ENCODE results near the gene CABLES2. TPM values are rescaled to one million over a fixed set of nuclear protein-coding genes. Genes with fewer than 3 reads are reported as not detected.

Gene CABLES2
- total and polyA plus RNA-seq, 4 donors: 0.92 to 3.2 (median 2.0) TPM

GRCh38 chr20:62354031-62354808 lies 52.9 kb downstream of the CABLES2 start:
- WGBS: 75% methylated on average over 14 of the region's 14 CpGs
- Histone ChIP-seq H3K4me3 (ENCODE audit: low read depth in 1 of 3, low read length in 3 of 3) (no peak overlapping the region), H3K27me3 (ENCODE audit: control insufficient read depth in 4 of 4, insufficient read depth in 4 of 4, low read length in 3 of 4) (no peaks in the 10 kb centered on the region), H3K9ac (ENCODE audit: low read depth in 1 of 2, low read length in 2 of 2) (peak overlapping the region in 1 of 2 donors; percentile 59), H3K36me3 (ENCODE audit: control insufficient read depth in 4 of 4, insufficient read depth in 3 of 4, low read depth in 1 of 4, low read length in 3 of 4) (peaks cover 0 to 5% (median 3%) of the 10 kb centered on the region in 4 donors), H3K9me3 (ENCODE audit: control insufficient read depth in 4 of 4, low read length in 3 of 4) (no peaks in the 10 kb centered on the region), H3K4me1 (ENCODE audit: control insufficient read depth in 4 of 4, insufficient read depth in 4 of 4, low read length in 3 of 4) (peaks cover 52 to 71% (median 62%) of the 10 kb centered on the region in 4 donors), H3K27ac (ENCODE audit: low read depth in 1 of 2, low read length in 2 of 2) (peak overlapping the region in 1 of 2 donors; percentile 88)
- DNase-seq (ENCODE audit: low spot score): no peak
- TF ChIP-seq EGR1 (IDR thresholded peaks at IDR 0.05; ENCODE audit: low read depth in 2 of 2) (no peak), GABPA (IDR thresholded peaks at IDR 0.05 in 1 of 2, conservative IDR thresholded peaks at IDR 0.05 in 1 of 2) (no peak), HNF4A (conservative IDR thresholded peaks at IDR 0.05) (no peak), JUND (IDR thresholded peaks at IDR 0.05) (no peak), FOXA2 (IDR thresholded peaks at IDR 0.05) (no peak), RAD21 (IDR thresholded peaks at IDR 0.05) (no peak), FOXA1 (IDR thresholded peaks at IDR 0.05) (no peak), NR2F2 (IDR thresholded peaks at IDR 0.05) (no peak), HNF4G (IDR thresholded peaks at IDR 0.05) (no peak), YY1 (IDR thresholded peaks at IDR 0.05) (no peak), ATF3 (IDR thresholded peaks at IDR 0.05) (no peak), SP1 (IDR thresholded peaks at IDR 0.05) (no peak), MAX (IDR thresholded peaks at IDR 0.05) (no peak), TAF1 (conservative IDR thresholded peaks at IDR 0.05) (no peak), RXRA (IDR thresholded peaks at IDR 0.05) (no peak)
- TF ChIP-seq, protein P1, sequence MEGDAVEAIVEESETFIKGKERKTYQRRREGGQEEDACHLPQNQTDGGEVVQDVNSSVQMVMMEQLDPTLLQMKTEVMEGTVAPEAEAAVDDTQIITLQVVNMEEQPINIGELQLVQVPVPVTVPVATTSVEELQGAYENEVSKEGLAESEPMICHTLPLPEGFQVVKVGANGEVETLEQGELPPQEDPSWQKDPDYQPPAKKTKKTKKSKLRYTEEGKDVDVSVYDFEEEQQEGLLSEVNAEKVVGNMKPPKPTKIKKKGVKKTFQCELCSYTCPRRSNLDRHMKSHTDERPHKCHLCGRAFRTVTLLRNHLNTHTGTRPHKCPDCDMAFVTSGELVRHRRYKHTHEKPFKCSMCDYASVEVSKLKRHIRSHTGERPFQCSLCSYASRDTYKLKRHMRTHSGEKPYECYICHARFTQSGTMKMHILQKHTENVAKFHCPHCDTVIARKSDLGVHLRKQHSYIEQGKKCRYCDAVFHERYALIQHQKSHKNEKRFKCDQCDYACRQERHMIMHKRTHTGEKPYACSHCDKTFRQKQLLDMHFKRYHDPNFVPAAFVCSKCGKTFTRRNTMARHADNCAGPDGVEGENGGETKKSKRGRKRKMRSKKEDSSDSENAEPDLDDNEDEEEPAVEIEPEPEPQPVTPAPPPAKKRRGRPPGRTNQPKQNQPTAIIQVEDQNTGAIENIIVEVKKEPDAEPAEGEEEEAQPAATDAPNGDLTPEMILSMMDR (IDR thresholded peaks at IDR 0.05; ENCODE audit: low read depth, low read length, missing input control): no peak
- TF ChIP-seq, protein P2, sequence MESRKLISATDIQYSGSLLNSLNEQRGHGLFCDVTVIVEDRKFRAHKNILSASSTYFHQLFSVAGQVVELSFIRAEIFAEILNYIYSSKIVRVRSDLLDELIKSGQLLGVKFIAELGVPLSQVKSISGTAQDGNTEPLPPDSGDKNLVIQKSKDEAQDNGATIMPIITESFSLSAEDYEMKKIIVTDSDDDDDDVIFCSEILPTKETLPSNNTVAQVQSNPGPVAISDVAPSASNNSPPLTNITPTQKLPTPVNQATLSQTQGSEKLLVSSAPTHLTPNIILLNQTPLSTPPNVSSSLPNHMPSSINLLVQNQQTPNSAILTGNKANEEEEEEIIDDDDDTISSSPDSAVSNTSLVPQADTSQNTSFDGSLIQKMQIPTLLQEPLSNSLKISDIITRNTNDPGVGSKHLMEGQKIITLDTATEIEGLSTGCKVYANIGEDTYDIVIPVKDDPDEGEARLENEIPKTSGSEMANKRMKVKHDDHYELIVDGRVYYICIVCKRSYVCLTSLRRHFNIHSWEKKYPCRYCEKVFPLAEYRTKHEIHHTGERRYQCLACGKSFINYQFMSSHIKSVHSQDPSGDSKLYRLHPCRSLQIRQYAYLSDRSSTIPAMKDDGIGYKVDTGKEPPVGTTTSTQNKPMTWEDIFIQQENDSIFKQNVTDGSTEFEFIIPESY (IDR thresholded peaks at IDR 0.05): no peak
- TF ChIP-seq, protein P3, sequence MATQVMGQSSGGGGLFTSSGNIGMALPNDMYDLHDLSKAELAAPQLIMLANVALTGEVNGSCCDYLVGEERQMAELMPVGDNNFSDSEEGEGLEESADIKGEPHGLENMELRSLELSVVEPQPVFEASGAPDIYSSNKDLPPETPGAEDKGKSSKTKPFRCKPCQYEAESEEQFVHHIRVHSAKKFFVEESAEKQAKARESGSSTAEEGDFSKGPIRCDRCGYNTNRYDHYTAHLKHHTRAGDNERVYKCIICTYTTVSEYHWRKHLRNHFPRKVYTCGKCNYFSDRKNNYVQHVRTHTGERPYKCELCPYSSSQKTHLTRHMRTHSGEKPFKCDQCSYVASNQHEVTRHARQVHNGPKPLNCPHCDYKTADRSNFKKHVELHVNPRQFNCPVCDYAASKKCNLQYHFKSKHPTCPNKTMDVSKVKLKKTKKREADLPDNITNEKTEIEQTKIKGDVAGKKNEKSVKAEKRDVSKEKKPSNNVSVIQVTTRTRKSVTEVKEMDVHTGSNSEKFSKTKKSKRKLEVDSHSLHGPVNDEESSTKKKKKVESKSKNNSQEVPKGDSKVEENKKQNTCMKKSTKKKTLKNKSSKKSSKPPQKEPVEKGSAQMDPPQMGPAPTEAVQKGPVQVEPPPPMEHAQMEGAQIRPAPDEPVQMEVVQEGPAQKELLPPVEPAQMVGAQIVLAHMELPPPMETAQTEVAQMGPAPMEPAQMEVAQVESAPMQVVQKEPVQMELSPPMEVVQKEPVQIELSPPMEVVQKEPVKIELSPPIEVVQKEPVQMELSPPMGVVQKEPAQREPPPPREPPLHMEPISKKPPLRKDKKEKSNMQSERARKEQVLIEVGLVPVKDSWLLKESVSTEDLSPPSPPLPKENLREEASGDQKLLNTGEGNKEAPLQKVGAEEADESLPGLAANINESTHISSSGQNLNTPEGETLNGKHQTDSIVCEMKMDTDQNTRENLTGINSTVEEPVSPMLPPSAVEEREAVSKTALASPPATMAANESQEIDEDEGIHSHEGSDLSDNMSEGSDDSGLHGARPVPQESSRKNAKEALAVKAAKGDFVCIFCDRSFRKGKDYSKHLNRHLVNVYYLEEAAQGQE (IDR thresholded peaks at IDR 0.05): no peak

Measured in liver (tissue), 9 donors.